K562 (cell line): ENCODE measurements around the gene RIPPLY3. TPM values are rescaled to one million over a fixed set of nuclear protein-coding genes. Genes with fewer than 3 reads are reported as not detected.

Source experiments
- ATF1 ChIP-seq, 2 experiments: fragments of 450-650 bp in 1 of 2; IDR thresholded peaks; 2 replicates each; pipeline ENCODE4 v1.6.1; 2016; ENCODE audit warnings: missing compliant biosample characterization in 1 of 2, missing genetic modification characterization in 1 of 2
- CREM ChIP-seq: IDR thresholded peaks from 2 replicates; pipeline ENCODE4 v1.6.1; 2014; ENCODE audit warnings: antibody characterized with exemption, low read depth
- EWSR1 ChIP-seq: fragments of 450-650 bp; IDR thresholded peaks from 2 replicates; pipeline ENCODE4 v1.6.1; 2018; ENCODE audit warnings: borderline replicate concordance, mild to moderate bottlenecking, low read depth, moderate library complexity; ENCODE audit not compliant: partially characterized antibody
- FOXK1 ChIP-seq: sonication (generic); formaldehyde crosslinking; IDR thresholded peaks from 2 replicates; pipeline ENCODE4 v1.8.0; 2022; ENCODE audit warnings: missing genetic modification reagents, mild to moderate bottlenecking, borderline replicate concordance
- L3MBTL2 ChIP-seq: fragments of 450-650 bp; IDR thresholded peaks from 2 replicates; pipeline ENCODE4 v1.6.1; 2016; ENCODE audit warnings: mild to moderate bottlenecking, moderate library complexity
- MYC ChIP-seq, 2 experiments: fragments of 250-450 bp in 1 of 2; sonication (Bioruptor Pico) in 1 of 2; IDR thresholded peaks; 2 replicates each; pipeline versions ENCODE4 v1.5.1 to v1.6.1; 2012 to 2021; ENCODE audit warnings: low read depth in 2 of 2, borderline replicate concordance in 1 of 2, improper control_type of control experiment in 1 of 2, low read length in 1 of 2, mild to moderate bottlenecking in 1 of 2, moderate library complexity in 1 of 2
- OTX1 ChIP-seq: fragments of 450-650 bp; formaldehyde crosslinking; IDR thresholded peaks from 2 replicates; pipeline ENCODE4 v1.4.0; 2022; ENCODE audit warnings: mild to moderate bottlenecking
- RHOXF2B ChIP-seq: fragments of 250-450 bp; sonication (Bioruptor Pico); conservative IDR thresholded peaks from 2 replicates; pipeline ENCODE4 v1.5.1; 2021
- SIX5 ChIP-seq, 2 experiments: IDR thresholded peaks; 2 replicates each; pipeline ENCODE4 v1.6.1; 2011; ENCODE audit warnings: low read length in 2 of 2, borderline replicate concordance in 1 of 2, low read depth in 1 of 2, mild to moderate bottlenecking in 1 of 2, moderate library complexity in 1 of 2; ENCODE audit not compliant: insufficient read depth in 1 of 2
- STAT5B ChIP-seq: fragments of 250-450 bp; sonication (Bioruptor Pico); IDR thresholded peaks from 2 replicates; pipeline ENCODE4 v1.8.0; 2021; ENCODE audit warnings: mild to moderate bottlenecking, inconsistent platforms
- ZNF584 ChIP-seq: fragments of 200-800 bp; sonication (Bioruptor generic); IDR thresholded peaks from 2 replicates; pipeline ENCODE4 v1.6.1; 2016; ENCODE audit warnings: low read depth, mild to moderate bottlenecking, missing genetic modification characterization, missing compliant biosample characterization
- polyA plus RNA-seq, 8 experiments: library from polyadenylated mRNA; depleted of rRNA in 4 of 8; stranded (reverse) in 5 of 8; unstranded in 3 of 8; fragments of >200 nt; fragmentation: Nextera tagmentation in 2 of 8; fragmentation: Illumina TruSeq in 1 of 8; extraction: Ambion mirVana in 2 of 8; extraction: Trizol in 1 of 8; gene quantifications; 2 replicates each; pipeline versions ENCODE4 v1.2.1 to v1.2.3, GENCODE V29; 2011 to 2014; ENCODE audit warnings: inconsistent platforms in 1 of 8, missing spikeins in 1 of 8
- total RNA-seq, 7 experiments: library from RNA; depleted of rRNA in 6 of 7; stranded (reverse); fragments of >200 nt in 6 of 7; fragmentation: Illumina TruSeq in 2 of 7; extraction: Trizol in 2 of 7; gene quantifications; 2 replicates each; pipeline versions ENCODE4 v1.2.1 to v1.2.3, GENCODE V29; 2011 to 2021; ENCODE audit warnings: low replicate concordance in 1 of 7
- TF ChIP-seq, protein P1 (sequence below): fragments of 200-800 bp; sonication (Bioruptor generic); IDR thresholded peaks from 2 replicates; pipeline ENCODE4 v1.6.1; 2017; ENCODE audit warnings: missing genetic modification characterization, missing compliant biosample characterization
- TF ChIP-seq, protein P2 (sequence below): sonication (generic); formaldehyde crosslinking; IDR thresholded peaks from 2 replicates; pipeline ENCODE4 v1.8.0; 2022; ENCODE audit warnings: mild to moderate bottlenecking, missing genetic modification reagents
- TF ChIP-seq, protein P3 (sequence below): sonication (generic); formaldehyde crosslinking; IDR thresholded peaks from 2 replicates; pipeline ENCODE4 v1.9.0; 2022; ENCODE audit warnings: mild to moderate bottlenecking, missing genetic modification reagents
- TF ChIP-seq, protein P4 (sequence below): sonication (generic); formaldehyde crosslinking; IDR thresholded peaks from 2 replicates; pipeline ENCODE4 v1.8.0; 2023; ENCODE audit warnings: mild to moderate bottlenecking, missing genetic modification reagents
- TF ChIP-seq, protein P5 (sequence below), 2 experiments: fragments of 450-650 bp; conservative IDR thresholded peaks; 2 replicates each; pipeline ENCODE4 v1.6.1; 2017; ENCODE audit warnings: mild to moderate bottlenecking in 2 of 2, moderate library complexity in 2 of 2

RIPPLY3 gene
- total and polyA plus RNA-seq, 9 of the 15 experiments (the other 6 are each of a cell fraction or from before 2014, with no cell fraction given): not detected

DNA sequence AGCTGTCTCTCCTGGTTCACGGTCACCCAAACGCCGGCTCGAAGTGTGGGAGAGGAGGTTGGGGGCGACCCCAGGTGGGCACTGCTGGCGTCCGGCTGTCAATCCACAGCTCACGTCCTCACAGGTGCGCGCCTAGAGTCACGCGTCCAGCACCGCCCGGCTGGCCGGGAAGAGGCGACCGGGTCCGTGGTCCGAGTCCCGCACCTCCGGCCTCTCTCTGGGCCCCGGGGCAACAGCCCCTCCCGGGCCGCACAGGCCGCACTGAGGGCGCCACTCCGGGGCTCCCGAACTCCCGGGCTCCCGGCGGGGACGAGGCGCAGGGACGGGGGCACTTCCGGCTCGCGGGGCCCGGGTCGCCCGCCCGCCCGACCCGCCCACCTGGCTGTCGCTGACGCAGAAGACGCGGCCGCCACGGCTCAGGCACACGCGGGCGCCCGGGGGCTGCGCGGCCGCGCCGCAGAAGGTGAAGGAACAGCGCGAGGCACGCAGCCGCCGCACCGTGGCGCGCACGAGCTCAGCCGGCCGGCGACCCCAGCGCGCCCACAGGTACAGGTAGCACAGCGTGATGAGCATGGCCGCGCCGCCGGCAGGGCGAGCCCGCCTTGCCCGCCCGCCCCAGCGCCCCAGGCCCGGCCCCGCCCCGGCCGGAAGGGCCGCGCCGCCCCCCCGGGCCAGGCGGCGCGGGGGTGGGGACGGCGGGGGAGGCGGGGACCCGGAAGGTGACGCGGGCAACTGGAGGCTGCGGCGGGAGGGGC is 40.3 kb upstream of the RIPPLY3 start, which contains the start of gene HLCS (continued):
- TF ChIP-seq EWSR1 (no peak), SIX5 (IDR thresholded peaks at IDR 0.05; ENCODE audit: borderline replicate concordance in 1 of 2, insufficient read depth in 1 of 2, low read depth in 1 of 2, low read length in 2 of 2) (no peak), OTX1 (no peak), RHOXF2B (0 out of 2 replicates have a peak, but pooled peaks have one; percentile 28), ZNF584 (CRISPR knock-in tag) (no peak; the same call in 1 of the 2 replicates), L3MBTL2 (no peak; the same call in 1 of the 2 replicates), ATF1 (CRISPR knock-in tag; IDR thresholded peaks at IDR 0.05) (no peak), ATF1 (tag; IDR thresholded peaks at IDR 0.05) (no peak), FOXK1 (no peak), CREM (peak; percentile 36; the same call in 1 of the 2 replicates), MYC (IDR thresholded peaks at IDR 0.05; ENCODE audit: low read depth, low read length) (peak; percentile 89), MYC (CRISPR knock-in tag; IDR thresholded peaks at IDR 0.05; ENCODE audit: borderline replicate concordance, low read depth) (no peak), STAT5B (no peak)
- TF ChIP-seq, protein P1, sequence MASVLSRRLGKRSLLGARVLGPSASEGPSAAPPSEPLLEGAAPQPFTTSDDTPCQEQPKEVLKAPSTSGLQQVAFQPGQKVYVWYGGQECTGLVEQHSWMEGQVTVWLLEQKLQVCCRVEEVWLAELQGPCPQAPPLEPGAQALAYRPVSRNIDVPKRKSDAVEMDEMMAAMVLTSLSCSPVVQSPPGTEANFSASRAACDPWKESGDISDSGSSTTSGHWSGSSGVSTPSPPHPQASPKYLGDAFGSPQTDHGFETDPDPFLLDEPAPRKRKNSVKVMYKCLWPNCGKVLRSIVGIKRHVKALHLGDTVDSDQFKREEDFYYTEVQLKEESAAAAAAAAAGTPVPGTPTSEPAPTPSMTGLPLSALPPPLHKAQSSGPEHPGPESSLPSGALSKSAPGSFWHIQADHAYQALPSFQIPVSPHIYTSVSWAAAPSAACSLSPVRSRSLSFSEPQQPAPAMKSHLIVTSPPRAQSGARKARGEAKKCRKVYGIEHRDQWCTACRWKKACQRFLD (CRISPR knock-in tag): no peak; the same call in 1 of the 2 replicates
- TF ChIP-seq, protein P2, sequence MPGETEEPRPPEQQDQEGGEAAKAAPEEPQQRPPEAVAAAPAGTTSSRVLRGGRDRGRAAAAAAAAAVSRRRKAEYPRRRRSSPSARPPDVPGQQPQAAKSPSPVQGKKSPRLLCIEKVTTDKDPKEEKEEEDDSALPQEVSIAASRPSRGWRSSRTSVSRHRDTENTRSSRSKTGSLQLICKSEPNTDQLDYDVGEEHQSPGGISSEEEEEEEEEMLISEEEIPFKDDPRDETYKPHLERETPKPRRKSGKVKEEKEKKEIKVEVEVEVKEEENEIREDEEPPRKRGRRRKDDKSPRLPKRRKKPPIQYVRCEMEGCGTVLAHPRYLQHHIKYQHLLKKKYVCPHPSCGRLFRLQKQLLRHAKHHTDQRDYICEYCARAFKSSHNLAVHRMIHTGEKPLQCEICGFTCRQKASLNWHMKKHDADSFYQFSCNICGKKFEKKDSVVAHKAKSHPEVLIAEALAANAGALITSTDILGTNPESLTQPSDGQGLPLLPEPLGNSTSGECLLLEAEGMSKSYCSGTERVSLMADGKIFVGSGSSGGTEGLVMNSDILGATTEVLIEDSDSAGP (CRISPR knock-in tag): no peak
- TF ChIP-seq, protein P3, sequence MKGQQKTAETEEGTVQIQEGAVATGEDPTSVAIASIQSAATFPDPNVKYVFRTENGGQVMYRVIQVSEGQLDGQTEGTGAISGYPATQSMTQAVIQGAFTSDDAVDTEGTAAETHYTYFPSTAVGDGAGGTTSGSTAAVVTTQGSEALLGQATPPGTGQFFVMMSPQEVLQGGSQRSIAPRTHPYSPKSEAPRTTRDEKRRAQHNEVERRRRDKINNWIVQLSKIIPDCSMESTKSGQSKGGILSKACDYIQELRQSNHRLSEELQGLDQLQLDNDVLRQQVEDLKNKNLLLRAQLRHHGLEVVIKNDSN (CRISPR knock-in tag): no peak
- TF ChIP-seq, protein P4, sequence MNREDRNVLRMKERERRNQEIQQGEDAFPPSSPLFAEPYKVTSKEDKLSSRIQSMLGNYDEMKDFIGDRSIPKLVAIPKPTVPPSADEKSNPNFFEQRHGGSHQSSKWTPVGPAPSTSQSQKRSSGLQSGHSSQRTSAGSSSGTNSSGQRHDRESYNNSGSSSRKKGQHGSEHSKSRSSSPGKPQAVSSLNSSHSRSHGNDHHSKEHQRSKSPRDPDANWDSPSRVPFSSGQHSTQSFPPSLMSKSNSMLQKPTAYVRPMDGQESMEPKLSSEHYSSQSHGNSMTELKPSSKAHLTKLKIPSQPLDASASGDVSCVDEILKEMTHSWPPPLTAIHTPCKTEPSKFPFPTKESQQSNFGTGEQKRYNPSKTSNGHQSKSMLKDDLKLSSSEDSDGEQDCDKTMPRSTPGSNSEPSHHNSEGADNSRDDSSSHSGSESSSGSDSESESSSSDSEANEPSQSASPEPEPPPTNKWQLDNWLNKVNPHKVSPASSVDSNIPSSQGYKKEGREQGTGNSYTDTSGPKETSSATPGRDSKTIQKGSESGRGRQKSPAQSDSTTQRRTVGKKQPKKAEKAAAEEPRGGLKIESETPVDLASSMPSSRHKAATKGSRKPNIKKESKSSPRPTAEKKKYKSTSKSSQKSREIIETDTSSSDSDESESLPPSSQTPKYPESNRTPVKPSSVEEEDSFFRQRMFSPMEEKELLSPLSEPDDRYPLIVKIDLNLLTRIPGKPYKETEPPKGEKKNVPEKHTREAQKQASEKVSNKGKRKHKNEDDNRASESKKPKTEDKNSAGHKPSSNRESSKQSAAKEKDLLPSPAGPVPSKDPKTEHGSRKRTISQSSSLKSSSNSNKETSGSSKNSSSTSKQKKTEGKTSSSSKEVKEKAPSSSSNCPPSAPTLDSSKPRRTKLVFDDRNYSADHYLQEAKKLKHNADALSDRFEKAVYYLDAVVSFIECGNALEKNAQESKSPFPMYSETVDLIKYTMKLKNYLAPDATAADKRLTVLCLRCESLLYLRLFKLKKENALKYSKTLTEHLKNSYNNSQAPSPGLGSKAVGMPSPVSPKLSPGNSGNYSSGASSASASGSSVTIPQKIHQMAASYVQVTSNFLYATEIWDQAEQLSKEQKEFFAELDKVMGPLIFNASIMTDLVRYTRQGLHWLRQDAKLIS (CRISPR knock-in tag): peak; percentile 85
- TF ChIP-seq, protein P5, sequence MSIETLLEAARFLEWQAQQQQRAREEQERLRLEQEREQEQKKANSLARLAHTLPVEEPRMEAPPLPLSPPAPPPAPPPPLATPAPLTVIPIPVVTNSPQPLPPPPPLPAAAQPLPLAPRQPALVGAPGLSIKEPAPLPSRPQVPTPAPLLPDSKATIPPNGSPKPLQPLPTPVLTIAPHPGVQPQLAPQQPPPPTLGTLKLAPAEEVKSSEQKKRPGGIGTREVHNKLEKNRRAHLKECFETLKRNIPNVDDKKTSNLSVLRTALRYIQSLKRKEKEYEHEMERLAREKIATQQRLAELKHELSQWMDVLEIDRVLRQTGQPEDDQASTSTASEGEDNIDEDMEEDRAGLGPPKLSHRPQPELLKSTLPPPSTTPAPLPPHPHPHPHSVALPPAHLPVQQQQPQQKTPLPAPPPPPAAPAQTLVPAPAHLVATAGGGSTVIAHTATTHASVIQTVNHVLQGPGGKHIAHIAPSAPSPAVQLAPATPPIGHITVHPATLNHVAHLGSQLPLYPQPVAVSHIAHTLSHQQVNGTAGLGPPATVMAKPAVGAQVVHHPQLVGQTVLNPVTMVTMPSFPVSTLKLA (conservative IDR thresholded peaks at IDR 0.05): peak in 1 of 2 experiments; percentile 39; a peak in 2 of 4 replicates
